ENCODE measurements around the gene UBA52. TPM values are rescaled to one million over a fixed set of nuclear protein-coding genes. Genes with fewer than 3 reads are reported as not detected.

The UBA52 gene
- total and polyA plus RNA-seq, 2 of the 8 experiments (the other 6 are each of a cell fraction or from before 2014, with no cell fraction given), result 1,340 to 5,409 TPM

DNA sequence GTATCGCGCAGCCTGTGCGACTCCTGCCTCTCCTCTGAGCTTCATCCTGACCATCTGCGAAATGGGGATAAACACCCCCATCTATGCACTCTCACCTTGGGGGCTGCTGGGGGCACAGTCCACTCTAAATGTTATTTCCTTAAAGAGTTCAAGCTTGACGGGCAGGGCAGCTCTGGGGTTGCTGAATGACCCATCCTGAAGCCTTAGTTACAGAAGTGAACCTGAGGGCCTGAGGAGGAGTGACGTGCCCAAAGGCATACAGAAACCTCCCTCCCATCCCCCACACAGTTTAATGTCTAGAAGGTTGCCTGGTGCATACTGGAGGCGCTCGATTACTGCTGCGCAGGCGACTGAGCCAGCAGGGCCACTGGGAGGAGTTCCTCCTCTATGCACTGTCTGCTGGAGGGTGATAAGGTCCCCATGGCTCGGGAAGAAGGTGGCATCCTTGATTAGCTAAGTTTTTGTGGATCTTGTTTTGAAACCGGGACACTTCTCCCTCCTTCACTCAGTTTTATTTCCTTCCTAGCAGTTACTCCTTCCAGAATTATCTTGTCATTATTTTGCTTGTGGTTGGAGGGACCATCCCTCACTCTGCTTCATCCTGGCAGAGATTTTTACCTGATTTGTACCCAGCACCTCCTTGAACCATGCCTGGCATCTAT is 27.7 kb upstream of the UBA52 start:
- Histone ChIP-seq H2BK5ac (ENCODE audit: low read depth, low read length) (peak overlapping the region; percentile 35; the same call in 1 of the 2 replicates), H4K91ac (replicated peaks; ENCODE audit: insufficient read length, low read length) (peak overlapping the region; percentile 12), H2BK20ac (ENCODE audit: low read length) (no peak overlapping the region), H2AK5ac (ENCODE audit: low read depth, low read length) (no peak overlapping the region), H3K18ac (ENCODE audit: extremely low read depth, low read length) (peak overlapping the region; percentile 40; the same call in 1 of the 2 replicates), H4K20me1 (replicated peaks in 1 of 2; ENCODE audit: control insufficient read depth in 1 of 2, insufficient read depth in 2 of 2, low read length in 2 of 2) (peaks cover 0 to 4% of the 10 kb centered on the region in 2 experiments), H3K36me3 (ENCODE audit: control insufficient read depth in 2 of 4, insufficient read depth in 4 of 4, low read length in 3 of 4) (peaks cover 5 to 22% (median 13%) of the 10 kb centered on the region in 4 experiments; a peak in 7 of 8 replicates), H3K56ac (replicated peaks; ENCODE audit: insufficient read length, low read depth, low read length) (no peak overlapping the region), H3K4me3 (ENCODE audit: extremely low read depth in 1 of 4, insufficient read depth in 2 of 4, low read depth in 3 of 4, low read length in 4 of 4) (peak overlapping the region; percentile 36 to 77 (median 42); a peak in 5 of 8 replicates), H3K14ac (ENCODE audit: insufficient read length) (no peak overlapping the region), H2AFZ (ENCODE audit: low read length) (peak overlapping the region; percentile 80), H2BK12ac (ENCODE audit: low read depth, low read length) (peak overlapping the region; percentile 70; the same call in 1 of the 2 replicates), H3K9ac (replicated peaks in 1 of 4; ENCODE audit: extremely low read depth in 1 of 4, low read depth in 3 of 4, low read length in 3 of 4) (no peak overlapping the region), H3K4me1 (replicated peaks in 1 of 4; ENCODE audit: control insufficient read depth in 3 of 4, insufficient read depth in 4 of 4, low read length in 3 of 4) (peaks cover 0 to 9% (median 4%) of the 10 kb centered on the region in 4 experiments; a peak in 1 of 7 replicates), H4K8ac (ENCODE audit: extremely low read depth, insufficient read depth, low read length) (no peak overlapping the region), H3K4ac (replicated peaks; ENCODE audit: insufficient read length, low read depth, low read length) (peak overlapping the region; percentile 22), H3K23ac (ENCODE audit: insufficient read length) (no peak overlapping the region), H3K9me3 (ENCODE audit: insufficient read depth in 2 of 2, low read depth in 1 of 2, low read length in 1 of 2) (no peaks in the 10 kb centered on the region), H3K23me2 (ENCODE audit: low read depth, low read length) (peaks cover 8% of the 10 kb centered on the region), H3K79me1 (ENCODE audit: low read depth, low read length) (no peaks in the 10 kb centered on the region; the same call in 1 of the 2 replicates), H3K27me3 (replicated peaks in 1 of 4; ENCODE audit: control insufficient read depth in 3 of 4, extremely low read depth in 1 of 4, insufficient read depth in 3 of 4, low read length in 3 of 4) (no peaks in the 10 kb centered on the region), H2BK120ac (replicated peaks; ENCODE audit: low read depth, low read length) (no peak overlapping the region), H3K79me2 (ENCODE audit: control insufficient read depth in 1 of 2, insufficient read depth in 2 of 2, low read length in 2 of 2) (peaks cover 0 to 16% of the 10 kb centered on the region in 2 experiments; a peak in 2 of 4 replicates), H4K5ac (ENCODE audit: insufficient read length, low read depth, low read length) (peak overlapping the region; percentile 44), H3K4me2 (ENCODE audit: insufficient read depth in 1 of 2, low read depth in 2 of 2, low read length in 2 of 2) (peak overlapping the region; percentile 70 to 91), H3K27ac (ENCODE audit: low read depth, low read length) (no peak overlapping the region), H2BK15ac (ENCODE audit: low read length) (no peak overlapping the region)
- FAIRE-seq (no peak), DNase-seq (ENCODE audit: low read depth in 1 of 2, low spot score in 2 of 2) (peak in 1 of 2 experiments; percentile 74)
- WGBS, 2 experiments (ENCODE audit: extremely low coverage in 1 of 2, insufficient coverage in 1 of 2, insufficient read length in 1 of 2, insufficient replicate concordance in 2 of 2, low coverage in 1 of 2, low lambda C conversion rate in 2 of 2, missing lambda C conversion rate in 1 of 2), result 15% methylated on average over 12 of the region's 12 CpGs; no CpG with 5 or more reads in 1 of the 2 experiments
- CTCF ChIA-PET (ENCODE audit: partially characterized antibody), result interaction anchor here (0.6 to 2.7 kb wide), 13 partner anchors 10 to 813 kb away, joined by 3 to 12 read pairs (median 4); no protein-coding TSS in a partner anchor
- POLR2A ChIA-PET (ENCODE audit: partially characterized antibody), result interaction anchor here (0.5 to 2.5 kb wide), 10 partner anchors 9 to 45 kb away, joined by 3 to 13 read pairs (median 4); partner anchors contain the start of gene KXD1
- TF ChIP-seq BCL11A (IDR thresholded peaks at IDR 0.05; ENCODE audit: low read depth in 2 of 2, low read length in 2 of 2) (no peak), TAF1 (IDR thresholded peaks at IDR 0.05; ENCODE audit: low read depth, low read length) (peak; percentile 27; the same call in 1 of the 2 replicates), ZNF274 (IDR thresholded peaks at IDR 0.05; ENCODE audit: borderline replicate concordance, extremely low read depth, low read length) (no peak), CHD1 (IDR thresholded peaks at IDR 0.05; ENCODE audit: low read depth, low read length) (no peak), BACH1 (IDR thresholded peaks at IDR 0.05; ENCODE audit: low read length) (no peak), KDM1A (IDR thresholded peaks at IDR 0.05; ENCODE audit: borderline replicate concordance, low read length) (peak; percentile 71; the same call in 1 of the 2 replicates), POU5F1 (IDR thresholded peaks at IDR 0.05; ENCODE audit: low read depth, low read length) (no peak), JUND (IDR thresholded peaks at IDR 0.05; ENCODE audit: low read length) (no peak), JUN (IDR thresholded peaks at IDR 0.05; ENCODE audit: low read depth, low read length) (no peak), EZH2 (IDR thresholded peaks at IDR 0.05; ENCODE audit: low read depth, low read length, severe bottlenecking) (no peak), SP4 (IDR thresholded peaks at IDR 0.05; ENCODE audit: low read length) (no peak)
- TF ChIP-seq, protein P1, sequence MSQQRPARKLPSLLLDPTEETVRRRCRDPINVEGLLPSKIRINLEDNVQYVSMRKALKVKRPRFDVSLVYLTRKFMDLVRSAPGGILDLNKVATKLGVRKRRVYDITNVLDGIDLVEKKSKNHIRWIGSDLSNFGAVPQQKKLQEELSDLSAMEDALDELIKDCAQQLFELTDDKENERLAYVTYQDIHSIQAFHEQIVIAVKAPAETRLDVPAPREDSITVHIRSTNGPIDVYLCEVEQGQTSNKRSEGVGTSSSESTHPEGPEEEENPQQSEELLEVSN (IDR thresholded peaks at IDR 0.05), result no peak
